HepG2 (cell line): Measurements from ENCODE around the gene VPS25. TPM values are rescaled to one million over a fixed set of nuclear protein-coding genes. Genes with fewer than 3 reads are reported as not detected.

ENCODE experiments used
- CCAR2 ChIP-seq: fragments of 200-400 bp; formaldehyde crosslinking; optimal IDR thresholded peaks from 2 replicates; pipeline ENCODE3; 2018; ENCODE audit warnings: low read depth, mild to moderate bottlenecking, low read length, moderate library complexity
- KDM3A ChIP-seq: IDR thresholded peaks from 2 replicates; pipeline ENCODE4 v1.6.1; 2018; ENCODE audit warnings: low read depth, missing compliant biosample characterization
- KLF16 ChIP-seq, 2 experiments: sonication (generic) in 1 of 2; formaldehyde crosslinking in 1 of 2; IDR thresholded peaks; 2 replicates each; pipeline versions ENCODE4 v1.6.1 to v1.8.0; 2016 to 2023; ENCODE audit warnings: missing genetic modification reagents in 2 of 2, missing compliant biosample characterization in 1 of 2
- NFYC ChIP-seq: IDR thresholded peaks from 2 replicates; pipeline ENCODE4 v1.6.1; 2016; ENCODE audit warnings: missing genetic modification reagents, missing compliant biosample characterization
- ONECUT2 ChIP-seq: sonication (generic); formaldehyde crosslinking; IDR thresholded peaks from 2 replicates; pipeline ENCODE4 v1.4.0; 2020; ENCODE audit warnings: missing genetic modification reagents
- PHF5A ChIP-seq: IDR thresholded peaks from one replicate; pipeline ENCODE4 v1.6.1; 2018; ENCODE audit warnings: low read depth, missing genetic modification reagents; ENCODE audit not compliant: unreplicated experiment
- PRPF4 ChIP-seq: fragments of 200-400 bp; formaldehyde crosslinking; IDR thresholded peaks from 2 replicates; pipeline ENCODE4 v1.6.1; 2016; ENCODE audit warnings: low read length, low read depth; ENCODE audit not compliant: poor library complexity, severe bottlenecking
- SMAD3 ChIP-seq: sonication (generic); formaldehyde crosslinking; IDR thresholded peaks from 2 replicates; pipeline ENCODE4 v1.4.0; 2020; ENCODE audit warnings: missing genetic modification reagents
- SMARCE1 ChIP-seq: fragments of 450-650 bp; IDR thresholded peaks from 2 replicates; pipeline ENCODE4 v1.6.1; 2017; ENCODE audit warnings: borderline replicate concordance
- SP4 ChIP-seq: sonication (generic); formaldehyde crosslinking; IDR thresholded peaks from 2 replicates; pipeline ENCODE4 v1.8.1; 2023; ENCODE audit warnings: mild to moderate bottlenecking, missing genetic modification reagents
- YEATS2 ChIP-seq: sonication (generic); formaldehyde crosslinking; IDR thresholded peaks from 2 replicates; pipeline ENCODE4 v1.4.0; 2020; ENCODE audit warnings: missing genetic modification reagents, borderline replicate concordance
- ZNF251 ChIP-seq: sonication (generic); formaldehyde crosslinking; IDR thresholded peaks from 2 replicates; pipeline ENCODE4 v1.9.0; 2021; ENCODE audit warnings: mild to moderate bottlenecking, missing genetic modification reagents
- ZNF501 ChIP-seq: sonication (generic); formaldehyde crosslinking; IDR thresholded peaks from 2 replicates; pipeline ENCODE4 v1.5.1; 2020; ENCODE audit warnings: mild to moderate bottlenecking, moderate library complexity, missing genetic modification reagents
- ZNF549 ChIP-seq: sonication (generic); formaldehyde crosslinking; IDR thresholded peaks from 2 replicates; pipeline ENCODE4 v1.5.0; 2020; ENCODE audit warnings: missing genetic modification reagents
- ZNF569 ChIP-seq: sonication (generic); formaldehyde crosslinking; IDR thresholded peaks from 2 replicates; pipeline ENCODE4 v1.5.0; 2020; ENCODE audit warnings: mild to moderate bottlenecking, missing genetic modification reagents, moderate library complexity, borderline replicate concordance
- ZNF772 ChIP-seq: sonication (generic); formaldehyde crosslinking; IDR thresholded peaks from 2 replicates; pipeline ENCODE4 v1.5.0; 2020; ENCODE audit warnings: mild to moderate bottlenecking, missing genetic modification reagents
- ZNF839 ChIP-seq: sonication (generic); formaldehyde crosslinking; IDR thresholded peaks from 2 replicates; pipeline ENCODE4 v1.4.0; 2020; ENCODE audit warnings: missing genetic modification reagents, mild to moderate bottlenecking, borderline replicate concordance
- polyA plus RNA-seq, 8 experiments: library from polyadenylated mRNA; depleted of rRNA in 3 of 8; stranded (reverse) in 7 of 8; unstranded in 1 of 8; fragments of >200 nt; fragmentation: Illumina TruSeq in 4 of 8; extraction: Trizol in 4 of 8; gene quantifications; 2 replicates each; pipeline versions ENCODE4 v1.2.1 to v1.2.3, GENCODE V29; 2011 to 2016; ENCODE audit warnings: low read depth in 4 of 8, missing spikeins in 1 of 8, mixed read lengths in 1 of 8; ENCODE audit not compliant: insufficient read depth in 1 of 8
- total RNA-seq, 5 experiments: library from RNA; depleted of rRNA; stranded (reverse); fragments of >200 nt; fragmentation: Illumina TruSeq; extraction: Trizol; gene quantifications; 2 replicates each; pipeline ENCODE4 v1.2.3, GENCODE V29; 2016; ENCODE audit warnings: low read depth in 1 of 5
- TF ChIP-seq, protein P1 (sequence below): sonication (generic); formaldehyde crosslinking; IDR thresholded peaks from 2 replicates; pipeline ENCODE4 v1.4.0; 2020; ENCODE audit warnings: missing genetic modification reagents
- TF ChIP-seq, protein P2 (sequence below): sonication (generic); formaldehyde crosslinking; conservative IDR thresholded peaks from 2 replicates; pipeline ENCODE4 v1.8.0; 2022; ENCODE audit warnings: low read depth, missing genetic modification reagents
- TF ChIP-seq, protein P3 (sequence below): sonication (generic); formaldehyde crosslinking; IDR thresholded peaks from 2 replicates; pipeline ENCODE4 v1.4.0; 2020; ENCODE audit warnings: missing genetic modification reagents
- TF ChIP-seq, protein P4 (sequence below): sonication (generic); formaldehyde crosslinking; IDR thresholded peaks from 2 replicates; pipeline ENCODE4 v1.8.0; 2023; ENCODE audit warnings: mild to moderate bottlenecking, missing genetic modification reagents
- TF ChIP-seq, protein P5 (sequence below): sonication (generic); formaldehyde crosslinking; IDR thresholded peaks from 2 replicates; pipeline ENCODE4 v1.5.0; 2020; ENCODE audit warnings: mild to moderate bottlenecking, low read depth, missing genetic modification reagents, borderline replicate concordance

VPS25 gene
- total and polyA plus RNA-seq, 2 of the 13 experiments (the other 11 are each of a cell fraction or from before 2014, with no cell fraction given), result 161 to 249 TPM

DNA sequence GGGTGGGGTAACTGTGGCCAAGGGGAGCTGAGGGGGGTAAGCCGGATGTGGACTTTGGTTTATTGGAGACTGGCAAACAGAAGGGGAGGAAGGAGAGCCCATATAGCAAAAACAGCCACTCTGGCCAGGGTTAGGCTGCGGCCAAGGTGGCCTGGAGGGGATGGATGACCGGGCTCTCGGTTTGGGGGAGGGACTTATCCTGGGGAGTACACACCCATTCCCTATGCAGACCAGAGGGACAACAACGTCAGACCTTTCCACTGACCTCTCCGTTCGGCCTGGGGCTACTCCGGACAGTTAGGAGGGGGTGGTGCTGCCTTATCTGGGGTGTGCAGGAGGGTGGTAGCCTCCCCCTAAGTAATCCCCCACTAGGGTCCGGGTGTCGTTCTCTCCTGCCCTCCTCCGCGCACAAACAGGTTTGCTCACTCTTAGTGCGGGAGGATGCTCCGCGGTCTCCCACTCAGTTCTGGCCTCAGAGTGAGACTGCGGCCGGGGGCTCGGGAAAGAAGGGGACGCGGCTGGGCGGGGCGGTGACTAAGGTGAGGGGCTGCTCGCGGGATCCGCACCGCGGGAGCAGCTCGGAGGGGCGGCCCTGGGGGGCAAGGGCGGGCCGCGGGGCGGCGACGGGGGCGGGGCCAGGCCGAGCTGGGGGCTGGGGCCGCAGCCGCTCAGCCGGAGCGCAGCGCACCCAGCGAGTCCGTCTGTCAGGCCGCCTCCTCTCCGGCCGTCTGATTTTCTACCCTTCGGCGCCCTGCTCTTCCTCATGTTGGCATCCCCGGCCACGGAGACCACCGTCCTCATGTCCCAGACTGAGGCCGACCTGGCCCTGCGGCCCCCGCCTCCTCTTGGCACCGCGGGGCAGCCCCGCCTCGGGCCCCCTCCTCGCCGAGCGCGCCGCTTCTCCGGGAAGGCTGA, 6.9 kb downstream of the VPS25 start, which contains the start of gene WNK4 (continued):
- TF ChIP-seq ZNF839 (CRISPR knock-in tag) (no peak), CCAR2 (peak; percentile 29), ZNF772 (CRISPR knock-in tag) (peak; percentile 97), SMARCE1 (no peak), NFYC (CRISPR knock-in tag) (no peak), KLF16 (CRISPR knock-in tag; IDR thresholded peaks at IDR 0.05) (peak in 1 of 2 experiments; percentile 92; a peak in 2 of 4 replicates), ONECUT2 (no peak), ZNF251 (CRISPR knock-in tag) (no peak), YEATS2 (peak; percentile 78; the same call in 1 of the 2 replicates), ZNF569 (CRISPR knock-in tag) (no peak), SP4 (CRISPR knock-in tag) (no peak), ZNF549 (no peak), KDM3A (CRISPR knock-in tag) (peak; percentile 76), ZNF501 (peak; percentile 76), SMAD3 (CRISPR knock-in tag) (peak; percentile 26; the same call in 1 of the 2 replicates), PHF5A (peak; percentile 89), PRPF4 (no peak)
- TF ChIP-seq, protein P1, sequence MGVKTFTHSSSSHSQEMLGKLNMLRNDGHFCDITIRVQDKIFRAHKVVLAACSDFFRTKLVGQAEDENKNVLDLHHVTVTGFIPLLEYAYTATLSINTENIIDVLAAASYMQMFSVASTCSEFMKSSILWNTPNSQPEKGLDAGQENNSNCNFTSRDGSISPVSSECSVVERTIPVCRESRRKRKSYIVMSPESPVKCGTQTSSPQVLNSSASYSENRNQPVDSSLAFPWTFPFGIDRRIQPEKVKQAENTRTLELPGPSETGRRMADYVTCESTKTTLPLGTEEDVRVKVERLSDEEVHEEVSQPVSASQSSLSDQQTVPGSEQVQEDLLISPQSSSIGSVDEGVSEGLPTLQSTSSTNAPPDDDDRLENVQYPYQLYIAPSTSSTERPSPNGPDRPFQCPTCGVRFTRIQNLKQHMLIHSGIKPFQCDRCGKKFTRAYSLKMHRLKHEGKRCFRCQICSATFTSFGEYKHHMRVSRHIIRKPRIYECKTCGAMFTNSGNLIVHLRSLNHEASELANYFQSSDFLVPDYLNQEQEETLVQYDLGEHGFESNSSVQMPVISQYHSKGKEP, result 0 out of 2 replicates have a peak, but pooled peaks have one; percentile 21
- TF ChIP-seq, protein P2, sequence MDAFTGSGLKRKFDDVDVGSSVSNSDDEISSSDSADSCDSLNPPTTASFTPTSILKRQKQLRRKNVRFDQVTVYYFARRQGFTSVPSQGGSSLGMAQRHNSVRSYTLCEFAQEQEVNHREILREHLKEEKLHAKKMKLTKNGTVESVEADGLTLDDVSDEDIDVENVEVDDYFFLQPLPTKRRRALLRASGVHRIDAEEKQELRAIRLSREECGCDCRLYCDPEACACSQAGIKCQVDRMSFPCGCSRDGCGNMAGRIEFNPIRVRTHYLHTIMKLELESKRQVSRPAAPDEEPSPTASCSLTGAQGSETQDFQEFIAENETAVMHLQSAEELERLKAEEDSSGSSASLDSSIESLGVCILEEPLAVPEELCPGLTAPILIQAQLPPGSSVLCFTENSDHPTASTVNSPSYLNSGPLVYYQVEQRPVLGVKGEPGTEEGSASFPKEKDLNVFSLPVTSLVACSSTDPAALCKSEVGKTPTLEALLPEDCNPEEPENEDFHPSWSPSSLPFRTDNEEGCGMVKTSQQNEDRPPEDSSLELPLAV (CRISPR knock-in tag), result peak; percentile 87; the same call in 1 of the 2 replicates
- TF ChIP-seq, protein P3, sequence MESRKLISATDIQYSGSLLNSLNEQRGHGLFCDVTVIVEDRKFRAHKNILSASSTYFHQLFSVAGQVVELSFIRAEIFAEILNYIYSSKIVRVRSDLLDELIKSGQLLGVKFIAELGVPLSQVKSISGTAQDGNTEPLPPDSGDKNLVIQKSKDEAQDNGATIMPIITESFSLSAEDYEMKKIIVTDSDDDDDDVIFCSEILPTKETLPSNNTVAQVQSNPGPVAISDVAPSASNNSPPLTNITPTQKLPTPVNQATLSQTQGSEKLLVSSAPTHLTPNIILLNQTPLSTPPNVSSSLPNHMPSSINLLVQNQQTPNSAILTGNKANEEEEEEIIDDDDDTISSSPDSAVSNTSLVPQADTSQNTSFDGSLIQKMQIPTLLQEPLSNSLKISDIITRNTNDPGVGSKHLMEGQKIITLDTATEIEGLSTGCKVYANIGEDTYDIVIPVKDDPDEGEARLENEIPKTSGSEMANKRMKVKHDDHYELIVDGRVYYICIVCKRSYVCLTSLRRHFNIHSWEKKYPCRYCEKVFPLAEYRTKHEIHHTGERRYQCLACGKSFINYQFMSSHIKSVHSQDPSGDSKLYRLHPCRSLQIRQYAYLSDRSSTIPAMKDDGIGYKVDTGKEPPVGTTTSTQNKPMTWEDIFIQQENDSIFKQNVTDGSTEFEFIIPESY, result no peak; the same call in 1 of the 2 replicates
- TF ChIP-seq, protein P4, sequence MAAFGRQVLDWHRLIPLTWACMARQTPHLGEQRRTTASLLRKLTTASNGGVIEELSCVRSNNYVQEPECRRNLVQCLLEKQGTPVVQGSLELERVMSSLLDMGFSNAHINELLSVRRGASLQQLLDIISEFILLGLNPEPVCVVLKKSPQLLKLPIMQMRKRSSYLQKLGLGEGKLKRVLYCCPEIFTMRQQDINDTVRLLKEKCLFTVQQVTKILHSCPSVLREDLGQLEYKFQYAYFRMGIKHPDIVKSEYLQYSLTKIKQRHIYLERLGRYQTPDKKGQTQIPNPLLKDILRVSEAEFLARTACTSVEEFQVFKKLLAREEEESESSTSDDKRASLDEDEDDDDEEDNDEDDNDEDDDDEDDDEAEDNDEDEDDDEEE, result peak; percentile 97
- TF ChIP-seq, protein P5, sequence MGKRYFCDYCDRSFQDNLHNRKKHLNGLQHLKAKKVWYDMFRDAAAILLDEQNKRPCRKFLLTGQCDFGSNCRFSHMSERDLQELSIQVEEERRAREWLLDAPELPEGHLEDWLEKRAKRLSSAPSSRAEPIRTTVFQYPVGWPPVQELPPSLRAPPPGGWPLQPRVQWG, result 0 out of 2 replicates have a peak, but pooled peaks have one; percentile 73
